GOT3 (cell line): ENCODE data around the gene SPTB.

ENCODE experiments used
- DNase-seq: peaks from one replicate; lab custom pipeline; 2025; ENCODE audit warnings: mixed read lengths; lab: John Stamatoyannopoulos, UW

Gene SPTB

GRCh38 chr14:64765740-64766302 is 113.9 kb downstream of the SPTB start:
- DNase-seq, result no peak

GRCh38 chr14:64764641-64765520 is 114.8 kb downstream of the SPTB start:
- peak; percentile 26 for DNase-seq

- no peak for DNase-seq
Measured at GRCh38 chr14:64763801-64764621, 115.7 kb downstream of the SPTB start.

GRCh38 chr14:64763085-64763782 is 116.5 kb downstream of the SPTB start:
- DNase-seq, result no peak

- DNase-seq, result no peak
Measured at GRCh38 chr14:64762044-64763034, 117.4 kb downstream of the SPTB start.

GRCh38 chr14:64761441-64762043 is 118.2 kb downstream of the SPTB start:
- DNase-seq, result no peak

GRCh38 chr14:64760916-64761315 is 118.8 kb downstream of the SPTB start:
- DNase-seq, result no peak

- DNase-seq, result no peak
Measured at GRCh38 chr14:64760146-64760755, 119.5 kb downstream of the SPTB start.

GRCh38 chr14:64759555-64759938 is 120.2 kb downstream of the SPTB start:
- DNase-seq, result no peak

GRCh38 chr14:64758691-64759554 is 120.8 kb downstream of the SPTB start:
- no peak for DNase-seq

- no peak for DNase-seq
Measured at GRCh38 chr14:64758025-64758521, 121.6 kb downstream of the SPTB start.

- DNase-seq, result no peak
Measured at GRCh38 chr14:64757601-64758000, 122.1 kb downstream of the SPTB start.

GRCh38 chr14:64756712-64757111 is 123.0 kb downstream of the SPTB start:
- DNase-seq, result no peak

- no peak for DNase-seq
Measured at GRCh38 chr14:64755781-64756221, 123.9 kb downstream of the SPTB start.

GRCh38 chr14:64754685-64755084 is 125.0 kb downstream of the SPTB start:
- no peak for DNase-seq

- DNase-seq, result no peak
Measured at GRCh38 chr14:64753999-64754398, 125.7 kb downstream of the SPTB start.

GRCh38 chr14:64753374-64753773 is 126.3 kb downstream of the SPTB start:
- no peak for DNase-seq

GRCh38 chr14:64752909-64753308 is 126.8 kb downstream of the SPTB start:
- DNase-seq, result no peak
